Psoas muscle (tissue), 8 donors: ENCODE measurements around the gene PXT1. TPM values are rescaled to one million over a fixed set of nuclear protein-coding genes. Genes with fewer than 3 reads are reported as not detected.
"Not testable (repeated sequence)": the region's sequence is repeated elsewhere in the genome, so short reads cannot be mapped to it uniquely, and the experiment has no call there.

Experiments used
- ATAC-seq, 4 donors: fragments of 200-7000 bp; cut with Tn5 transposase; one replicate each; pipeline ENCODE4 v1.9.1; 2020; ENCODE audit warnings: moderate library complexity in 3 of 4, mild to moderate bottlenecking in 2 of 4
- DNase-seq, 2 donors: peaks; one replicate each; pipeline ENCODE4 v3.0.0-alpha.2; 2020
- H3K27ac ChIP-seq: fragments of 200-600 bp; one replicate; pipeline ENCODE4 v1.8.0; 2022
- H3K27me3 ChIP-seq, 3 donors: fragments of 200-600 bp in 1 of 3; one replicate each; pipeline versions ENCODE4 v1.6.1 to v1.8.0; 2013 to 2022; ENCODE audit warnings: low read length in 2 of 3, mild to moderate bottlenecking in 2 of 3, moderate library complexity in 1 of 3; ENCODE audit not compliant: insufficient read depth in 3 of 3
- H3K36me3 ChIP-seq, 2 donors: fragments of 200-600 bp in 1 of 2; one replicate each; pipeline versions ENCODE4 v1.6.1 to v1.8.0; 2013 to 2022; ENCODE audit warnings: low read depth in 1 of 2, mild to moderate bottlenecking in 1 of 2, moderate library complexity in 1 of 2; ENCODE audit not compliant: insufficient read depth in 1 of 2
- H3K4me1 ChIP-seq: fragments of 200-600 bp; one replicate; pipeline ENCODE4 v1.8.0; 2022
- H3K4me3 ChIP-seq: fragments of 200-600 bp; one replicate; pipeline ENCODE4 v1.8.0; 2022; ENCODE audit warnings: mild to moderate bottlenecking
- H3K9me3 ChIP-seq: fragments of 200-600 bp; one replicate; pipeline ENCODE4 v1.8.0; 2022
- CTCF ChIP-seq: fragments of 200-600 bp; IDR thresholded peaks from one replicate; pipeline ENCODE4 v1.8.0; 2022; ENCODE audit warnings: antibody characterized with exemption
- WGBS, 3 donors: extraction: QIAGEN DNeasy Blood & Tissue Kit; methylation state at CpG; one replicate each; pipeline versions ENCODE4 v1.1.6 to v1.1.7; 2013; 5-methylcytosine and 5-hydroxymethylcytosine counted together
- intact Hi-C, 2 donors: fragments of 100-400 bp; cut with DNase I; formaldehyde crosslinking; loops; one replicate each; pipeline versions ENCODE4 v1.11.0 to v1.14.2; 2022
- polyA plus RNA-seq, 3 donors: library from polyadenylated mRNA; stranded (reverse); fragments of 200-250 nt; gene quantifications; one replicate each; pipeline ENCODE4 v1.2.3, GENCODE V29; 2013
- total RNA-seq, 4 donors: library from RNA; stranded (reverse); fragmentation: NEBNext Ultra II Directional in 2 of 4; extraction: Animal tissue kit (Norgen Biotek cat#: 25700) in 2 of 4; gene quantifications; one replicate each; pipeline versions ENCODE4 v1.2.1 to v1.2.4, GENCODE V29; 2021 to 2023
- donor health status: healthy with polysubstance abuse.
- donor health status: DM: no; HTN: no; CAD: no; lungs with moderate emphysema.
- donor health status: Bipolar disorder and iron deficiency.
- donor health status: healthy.
- donor health status: DM: yes; HTN: yes; CAD: no.
- donor health status: DM: no; HTN: no; CAD: no.
- donor health status: DM: no; HTN: no; CAD: no.
- donor health status: DM: yes; HTN: yes; CAD: no.

The PXT1 gene
- total and polyA plus RNA-seq, 7 donors, result 0.03 to 0.34 (median 0.14) TPM; not detected in 1

GRCh38 chr6:36367743-36368142 lies 74.9 kb downstream of the PXT1 start:
- WGBS, 3 donors, result 92 to 95% (median 94%) methylated on average over 3 of the region's 3 CpGs
- no peak overlapping the region for H3K27ac ChIP-seq
- H3K36me3 ChIP-seq, result no peaks in the 10 kb centered on the region
- H3K27me3 ChIP-seq, result no peaks in the 10 kb centered on the region
- no peak for DNase-seq
- no peak for TF ChIP-seq CTCF
- no peaks in the 10 kb centered on the region for H3K9me3 ChIP-seq
- H3K4me3 ChIP-seq, result no peak overlapping the region
- ATAC-seq, result no peak
- intact Hi-C loops, result loop anchor here (10.0 kb wide), 2 partner anchors 243 to 343 kb away; partner anchors contain the start of genes MAPK14 (in 1 of the 2) and SLC26A8 (in 1 of the 2)
- peaks cover 8% of the 10 kb centered on the region for H3K4me1 ChIP-seq

GRCh38 chr6:36364669-36365479 lies 77.8 kb downstream of the PXT1 start:
- Histone ChIP-seq H3K4me1 (peaks cover 8% of the 10 kb centered on the region), H3K36me3 (no peaks in the 10 kb centered on the region), H3K4me3 (no peak overlapping the region), H3K9me3 (no peaks in the 10 kb centered on the region), H3K27me3 (no peaks in the 10 kb centered on the region), H3K27ac (no peak overlapping the region)
- no peak for ATAC-seq
- TF ChIP-seq CTCF, result no peak
- no peak for DNase-seq
- WGBS, 3 donors, result 89 to 92% (median 91%) methylated on average over 16 to 17 of the region's 19 CpGs
- intact Hi-C loops, result loop anchor here (5.0 to 10.0 kb wide), 3 partner anchors 240 to 340 kb away; partner anchors contain the start of genes MAPK14 (in 1 of the 2) and SLC26A8 (in 1 of the 2)

- ATAC-seq, DNase-seq, H3K36me3 ChIP-seq, H3K27ac ChIP-seq, H3K4me1 ChIP-seq, H3K4me3 ChIP-seq, H3K27me3 ChIP-seq, H3K9me3 ChIP-seq: not testable (repeated sequence)
- intact Hi-C loops, result loop anchor here (5.0 to 10.0 kb wide), 3 partner anchors 239 to 339 kb away; partner anchors contain the start of genes MAPK14 (in 1 of the 2) and SLC26A8 (in 1 of the 2)
- 92 to 98% (median 98%) methylated on average over 24 to 34 of the region's 34 CpGs for WGBS, 3 donors
Measured at GRCh38 chr6:36364061-36364635, 78.5 kb downstream of the PXT1 start.

- H3K4me1 ChIP-seq, H3K27ac ChIP-seq, H3K36me3 ChIP-seq, H3K4me3 ChIP-seq, ATAC-seq, H3K27me3 ChIP-seq, H3K9me3 ChIP-seq, DNase-seq: not testable (repeated sequence)
- intact Hi-C loops, result loop anchor here (5.0 to 10.0 kb wide), 3 partner anchors 239 to 339 kb away; partner anchors contain the start of genes MAPK14 (in 1 of the 2) and SLC26A8 (in 1 of the 2)
- 73 to 76% (median 73%) methylated on average over 12 to 13 of the region's 13 CpGs for WGBS, 3 donors
Measured at GRCh38 chr6:36363371-36363752, 79.3 kb downstream of the PXT1 start.

GRCh38 chr6:36362551-36363370 lies 79.9 kb downstream of the PXT1 start:
- no peak overlapping the region for H3K4me3 ChIP-seq
- DNase-seq, result no peak
- intact Hi-C loops, result loop anchor here (5.0 to 10.0 kb wide), 3 partner anchors 238 to 338 kb away; partner anchors contain the start of genes MAPK14 (in 1 of the 2) and SLC26A8 (in 1 of the 2)

More at GRCh38 chr6:36362551-36363370, 79.9 kb downstream of the PXT1 start:
- H3K4me1 ChIP-seq, result peaks cover 5% of the 10 kb centered on the region
- H3K9me3 ChIP-seq, result no peaks in the 10 kb centered on the region
- no peak for ATAC-seq
- no peak overlapping the region for H3K27ac ChIP-seq
- TF ChIP-seq CTCF, result no peak
- H3K36me3 ChIP-seq, result no peaks in the 10 kb centered on the region
- 87 to 91% (median 89%) methylated on average over 25 of the region's 25 CpGs for WGBS, 3 donors
- H3K27me3 ChIP-seq, result no peaks in the 10 kb centered on the region
